Mucosa of descending colon (tissue), 3 donors: ENCODE data around the gene MAPK8IP3. TPM values are rescaled to one million over a fixed set of nuclear protein-coding genes. Genes with fewer than 3 reads are reported as not detected.
"Not testable (repeated sequence)": the region's sequence is repeated elsewhere in the genome, so short reads cannot be mapped to it uniquely, and the experiment has no call there.

Experiments used
- ATAC-seq: fragments of 200-7000 bp; cut with Tn5 transposase; one replicate; pipeline ENCODE4 v1.9.1; 2020; ENCODE audit warnings: mild to moderate bottlenecking, moderate library complexity
- DNase-seq, 3 donors: peaks; one replicate each; pipeline ENCODE4 v3.0.0-alpha.2; 2020
- H3K36me3 ChIP-seq: fragments of 200-600 bp; one replicate; pipeline ENCODE4 v1.8.0; 2021; ENCODE audit warnings: low read depth, mild to moderate bottlenecking
- H3K4me1 ChIP-seq: fragments of 200-600 bp; one replicate; pipeline ENCODE4 v1.8.0; 2021; ENCODE audit warnings: low read depth, mild to moderate bottlenecking
- H3K4me3 ChIP-seq: fragments of 200-600 bp; one replicate; pipeline ENCODE4 v1.8.0; 2021; ENCODE audit warnings: mild to moderate bottlenecking
- H3K9me3 ChIP-seq: fragments of 200-600 bp; one replicate; pipeline ENCODE4 v1.8.0; 2021; ENCODE audit warnings: mild to moderate bottlenecking
- intact Hi-C, 2 donors: fragments of 100-400 bp; cut with DNase I in 1 of 2; cut with micrococcal nuclease in 1 of 2; formaldehyde crosslinking; loops; one replicate each; pipeline versions ENCODE4 v1.11.0 to v1.11.1; 2022; cut with DNase I, micrococcal nuclease
- total RNA-seq, 3 donors: library from RNA; stranded (reverse); fragmentation: NEBNext Ultra II Directional in 2 of 3; extraction: Animal tissue kit (Norgen Biotek cat#: 25700) in 2 of 3; gene quantifications; one replicate each; pipeline versions ENCODE4 v1.2.1 to v1.2.4, GENCODE V29; 2021 to 2023
- TF ChIP-seq, protein P1 (sequence below): fragments of 200-600 bp; IDR thresholded peaks from one replicate; pipeline ENCODE4 v1.8.0; 2022; ENCODE audit warnings: antibody characterized with exemption, mild to moderate bottlenecking
- donor health status: DM: no; HTN: no; CAD: no; lungs with moderate emphysema.
- donor health status: DM: no; HTN: no; CAD: no.
- donor health status: DM: no; HTN: yes; CAD: no.

Gene MAPK8IP3
- total RNA-seq, 3 donors from 2014 or later: 76.2 to 82.5 (median 79.4) TPM

DNA sequence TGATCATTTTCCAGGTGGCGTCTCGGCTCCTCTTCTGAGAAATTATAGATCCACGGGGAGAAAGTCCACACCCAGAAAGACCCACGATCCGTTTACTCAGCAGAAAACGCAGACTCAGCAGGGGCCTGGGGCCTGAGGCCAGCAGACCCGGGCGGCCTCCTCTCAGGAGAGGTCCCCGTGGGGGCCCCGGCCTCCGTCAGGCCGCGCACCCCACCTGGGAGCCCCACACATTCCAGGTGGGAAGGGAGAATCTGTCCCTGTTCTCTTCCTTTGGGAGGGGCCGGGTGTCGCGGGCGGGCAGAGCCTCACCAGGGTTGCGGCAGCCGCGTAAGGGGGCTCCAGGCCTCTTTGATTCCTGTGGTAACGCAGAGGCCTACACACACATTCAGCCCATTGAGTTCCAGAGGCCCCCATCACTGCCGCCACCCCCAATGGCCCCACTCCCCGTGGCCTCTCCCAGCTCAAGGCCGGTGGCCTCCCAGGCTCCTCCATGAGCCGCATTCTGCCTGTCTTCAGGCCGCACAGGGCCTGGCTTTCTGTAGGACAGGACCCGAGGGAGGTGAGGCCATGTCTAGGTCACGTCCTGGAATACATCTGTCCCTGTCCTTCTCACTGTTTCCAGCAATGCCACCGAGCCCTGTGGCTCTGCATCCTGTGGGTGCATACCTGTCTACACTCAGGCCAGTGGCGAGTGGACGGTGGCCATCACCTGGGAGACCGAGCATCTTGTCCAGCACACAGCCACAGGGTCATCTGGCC, 89.1 kb downstream of the MAPK8IP3 start:
- no peak for ATAC-seq
- Histone ChIP-seq H3K9me3 (peaks cover 14% of the 10 kb centered on the region), H3K4me3 (no peak overlapping the region), H3K4me1 (no peaks in the 10 kb centered on the region), H3K36me3 (no peaks in the 10 kb centered on the region)
- no peak for DNase-seq
- intact Hi-C loops: no loop called here
- TF ChIP-seq, protein P1, sequence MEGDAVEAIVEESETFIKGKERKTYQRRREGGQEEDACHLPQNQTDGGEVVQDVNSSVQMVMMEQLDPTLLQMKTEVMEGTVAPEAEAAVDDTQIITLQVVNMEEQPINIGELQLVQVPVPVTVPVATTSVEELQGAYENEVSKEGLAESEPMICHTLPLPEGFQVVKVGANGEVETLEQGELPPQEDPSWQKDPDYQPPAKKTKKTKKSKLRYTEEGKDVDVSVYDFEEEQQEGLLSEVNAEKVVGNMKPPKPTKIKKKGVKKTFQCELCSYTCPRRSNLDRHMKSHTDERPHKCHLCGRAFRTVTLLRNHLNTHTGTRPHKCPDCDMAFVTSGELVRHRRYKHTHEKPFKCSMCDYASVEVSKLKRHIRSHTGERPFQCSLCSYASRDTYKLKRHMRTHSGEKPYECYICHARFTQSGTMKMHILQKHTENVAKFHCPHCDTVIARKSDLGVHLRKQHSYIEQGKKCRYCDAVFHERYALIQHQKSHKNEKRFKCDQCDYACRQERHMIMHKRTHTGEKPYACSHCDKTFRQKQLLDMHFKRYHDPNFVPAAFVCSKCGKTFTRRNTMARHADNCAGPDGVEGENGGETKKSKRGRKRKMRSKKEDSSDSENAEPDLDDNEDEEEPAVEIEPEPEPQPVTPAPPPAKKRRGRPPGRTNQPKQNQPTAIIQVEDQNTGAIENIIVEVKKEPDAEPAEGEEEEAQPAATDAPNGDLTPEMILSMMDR: no peak

DNA sequence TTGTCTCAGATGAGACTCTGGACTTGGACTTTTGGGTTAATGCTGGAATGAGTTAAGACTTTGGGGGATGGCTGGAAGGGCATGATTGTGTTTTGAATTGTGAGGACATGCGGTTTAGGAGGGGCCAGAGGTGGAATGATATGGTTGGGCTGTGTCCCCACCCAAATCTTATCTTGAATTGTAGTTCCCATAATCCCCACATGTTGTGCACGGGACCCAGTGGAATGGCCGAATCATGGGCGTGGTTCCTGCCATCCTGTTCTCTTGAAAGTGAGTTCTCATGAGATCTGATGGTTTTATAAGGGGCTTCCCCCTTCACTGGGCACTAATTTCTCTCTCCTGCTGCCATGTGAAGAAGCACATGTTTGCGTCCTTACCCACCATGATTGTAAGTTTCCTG, 93.3 kb downstream of the MAPK8IP3 start:
- H3K36me3 ChIP-seq, H3K4me1 ChIP-seq, intact Hi-C loops, DNase-seq, H3K4me3 ChIP-seq, ATAC-seq: not testable (repeated sequence)
- H3K9me3 ChIP-seq: peaks cover 14% of the 10 kb centered on the region

DNA sequence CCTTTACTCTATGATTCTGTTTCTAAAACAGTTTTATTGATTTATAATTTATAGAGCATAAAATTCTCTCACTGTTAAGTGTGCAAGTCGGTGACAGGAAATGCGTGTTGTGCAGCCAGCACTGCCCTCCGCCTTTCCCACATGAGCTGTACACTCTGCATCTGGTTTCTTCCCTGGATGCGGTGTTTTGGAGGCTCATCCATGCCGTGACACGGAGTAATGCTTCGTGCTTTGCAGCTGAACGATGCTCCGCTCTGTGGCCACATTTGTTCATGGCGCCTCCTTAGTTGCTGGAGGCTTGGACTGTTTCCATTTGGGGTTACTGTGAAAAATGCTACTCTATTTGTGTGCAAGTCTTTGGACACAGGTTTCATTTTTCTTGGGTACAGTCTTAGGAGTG, 94.7 kb downstream of the MAPK8IP3 start:
- TF ChIP-seq, protein P1: no peak
- Histone ChIP-seq H3K36me3 (no peaks in the 10 kb centered on the region), H3K4me1 (no peaks in the 10 kb centered on the region), H3K4me3 (no peak overlapping the region), H3K9me3 (peaks cover 14% of the 10 kb centered on the region)
- DNase-seq (no peak), ATAC-seq (no peak)
- intact Hi-C loops: no loop called here

DNA sequence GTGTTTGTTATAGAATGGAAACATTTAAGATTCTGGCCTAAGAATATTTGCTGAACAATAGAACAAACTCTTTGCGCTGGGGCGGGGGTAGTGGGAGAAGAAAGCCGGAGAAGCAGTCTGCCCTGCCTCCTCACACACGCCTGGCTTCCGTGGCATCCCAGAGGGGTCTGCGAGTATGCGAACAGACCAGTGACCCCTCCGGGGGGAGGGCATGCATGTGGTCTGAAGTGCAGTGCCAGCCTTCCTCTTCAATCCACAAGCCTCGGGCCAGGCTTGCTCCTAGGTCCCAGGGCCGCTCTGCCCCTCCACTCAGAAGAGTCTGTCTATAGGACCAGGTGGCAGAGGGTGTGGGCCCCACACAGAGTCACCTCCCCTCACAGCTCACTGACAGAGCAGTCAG, 101.6 kb downstream of the MAPK8IP3 start:
- no peaks in the 10 kb centered on the region for H3K9me3 ChIP-seq
- TF ChIP-seq, protein P1: no peak
- no peaks in the 10 kb centered on the region for H3K4me1 ChIP-seq
- ATAC-seq (no peak), DNase-seq (no peak)
- H3K36me3 ChIP-seq: no peaks in the 10 kb centered on the region
- intact Hi-C loops: no loop called here
- no peak overlapping the region for H3K4me3 ChIP-seq

DNA sequence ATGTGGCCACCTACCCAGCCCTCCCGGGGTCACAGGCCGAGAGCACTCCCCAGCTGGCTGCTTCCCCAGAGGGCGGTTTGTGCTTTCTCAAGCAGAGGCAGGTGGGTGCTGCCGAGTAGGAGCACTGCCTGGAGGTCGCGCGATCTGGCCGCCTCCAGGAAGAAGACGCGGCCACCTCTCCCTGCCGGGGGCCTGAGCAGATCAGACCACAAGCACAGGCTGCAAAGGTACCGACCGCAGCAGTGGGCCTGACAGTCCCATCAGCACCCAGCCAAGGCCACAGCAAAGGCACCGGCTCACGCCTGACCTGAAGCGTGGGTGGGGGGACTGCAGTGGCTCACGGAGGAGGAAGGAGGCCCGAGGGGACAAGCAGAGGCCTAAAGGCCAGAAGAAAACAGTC, 102.7 kb downstream of the MAPK8IP3 start:
- DNase-seq: no peak
- no peaks in the 10 kb centered on the region for H3K4me1 ChIP-seq
- ATAC-seq: no peak
- TF ChIP-seq, protein P1: no peak
- no peak overlapping the region for H3K4me3 ChIP-seq
- intact Hi-C loops: no loop called here
- no peaks in the 10 kb centered on the region for H3K9me3 ChIP-seq
- H3K36me3 ChIP-seq: no peaks in the 10 kb centered on the region

DNA sequence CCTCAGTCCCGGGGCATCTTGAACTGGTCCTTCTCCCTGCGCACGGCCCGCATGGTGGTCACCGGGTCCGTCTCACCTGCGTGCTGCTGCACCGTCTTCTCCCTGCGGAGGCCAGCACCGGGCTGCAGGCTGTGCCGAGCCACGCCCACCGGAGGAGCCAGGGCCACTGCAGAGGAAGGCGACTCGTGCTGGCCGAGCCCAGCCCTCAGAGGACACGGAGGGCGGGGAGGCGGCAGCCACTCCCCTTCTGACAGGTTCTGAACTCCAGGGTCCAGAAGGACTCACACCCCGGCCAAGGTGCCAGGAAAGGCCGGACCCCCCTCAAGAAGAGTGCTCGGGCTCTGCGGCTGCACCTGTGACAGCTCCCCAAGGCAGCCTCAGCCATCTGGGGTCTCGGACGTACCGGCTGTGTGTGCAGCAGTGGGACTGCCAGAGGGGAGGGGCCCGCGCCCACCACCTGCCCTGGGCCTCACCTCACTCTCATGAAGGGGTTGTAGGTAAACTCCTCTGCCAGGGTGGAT, 103.3 kb downstream of the MAPK8IP3 start:
- no peak overlapping the region for H3K4me3 ChIP-seq
- no peaks in the 10 kb centered on the region for H3K9me3 ChIP-seq
- DNase-seq (peak in 2 of 3 donors; percentile 51 to 54), ATAC-seq (peak; percentile 63)
- H3K36me3 ChIP-seq: no peaks in the 10 kb centered on the region
- no peaks in the 10 kb centered on the region for H3K4me1 ChIP-seq
- intact Hi-C loops: no loop called here
- TF ChIP-seq, protein P1: no peak
